ENCODE results near the gene TLX1. TPM values are rescaled to one million over a fixed set of nuclear protein-coding genes. Genes with fewer than 3 reads are reported as not detected.

TLX1 gene
- total RNA-seq, 1 donor from 2014 or later, result not detected

DNA sequence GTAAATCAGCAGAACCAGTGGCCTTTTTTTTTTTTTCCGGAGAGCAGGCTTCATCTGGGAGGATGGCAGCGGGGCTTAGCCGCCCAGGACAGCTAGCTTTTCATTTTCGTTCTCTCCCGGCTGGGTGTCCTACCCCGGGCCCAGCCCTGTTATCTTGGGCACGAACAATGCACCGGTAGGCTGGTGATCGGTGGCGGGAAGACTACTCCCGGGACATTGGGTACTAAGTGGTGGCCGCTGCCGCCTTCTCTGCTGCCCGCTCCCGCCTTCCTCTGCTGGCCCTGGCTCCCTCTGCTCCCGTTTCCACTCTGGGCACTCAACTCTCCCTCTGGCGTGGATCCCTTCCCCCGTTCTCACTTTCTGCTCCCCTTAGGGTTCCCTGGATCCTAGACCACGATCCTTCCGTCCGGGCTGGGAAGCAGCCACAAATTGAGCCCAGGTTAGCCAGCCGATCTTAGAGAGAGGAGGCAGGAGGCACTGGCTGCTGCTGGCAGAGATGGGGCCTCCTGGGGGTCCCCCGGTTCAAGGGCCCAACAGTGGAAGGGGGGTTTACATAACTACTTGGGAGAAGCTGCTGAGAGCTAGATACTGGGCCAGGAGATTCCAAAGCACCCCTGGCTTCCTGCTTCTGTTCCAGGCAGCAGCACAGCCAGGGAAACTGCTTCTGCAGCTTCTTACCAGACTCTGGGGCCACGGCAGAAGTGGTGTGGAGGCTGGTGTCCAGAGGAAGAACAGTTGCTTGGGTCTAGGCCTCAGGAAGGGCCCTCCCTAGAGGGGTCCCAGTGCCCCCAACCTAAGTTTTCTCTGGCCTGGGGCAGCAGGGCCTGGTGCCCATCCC, 1.8 kb downstream of the TLX1 start:
- no peak for TF ChIP-seq CTCF (IDR thresholded peaks at IDR 0.05; ENCODE audit: unreplicated experiment)
- Mint-ChIP-seq H3K4me1 (peaks cover 6% of the 10 kb centered on the region), H3K4me3 (no peak overlapping the region), H3K36me3 (no peaks in the 10 kb centered on the region), H3K27me3 (ENCODE audit: low read depth) (peaks cover 94% of the 10 kb centered on the region), H3K9me3 (no peaks in the 10 kb centered on the region), H3K27ac (no peak overlapping the region)
- no peak for DNase-seq (ENCODE audit: low spot score in 2 of 2, unreplicated experiment in 2 of 2)

GRCh38 chr10:101133489-101134298, 2.6 kb downstream of the TLX1 start:
- no peak overlapping the region for H3K27ac Mint-ChIP-seq
- no peak overlapping the region for H3K4me3 Mint-ChIP-seq
- no peaks in the 10 kb centered on the region for H3K36me3 Mint-ChIP-seq
- no peak for TF ChIP-seq CTCF (IDR thresholded peaks at IDR 0.05; ENCODE audit: unreplicated experiment)
- H3K4me1 Mint-ChIP-seq, result peaks cover 6% of the 10 kb centered on the region
- peaks cover 94% of the 10 kb centered on the region for H3K27me3 Mint-ChIP-seq (ENCODE audit: low read depth)
- H3K9me3 Mint-ChIP-seq, result no peaks in the 10 kb centered on the region
- DNase-seq (ENCODE audit: low spot score in 2 of 2, unreplicated experiment in 2 of 2), result no peak

GRCh38 chr10:101134299-101135127, 3.4 kb downstream of the TLX1 start:
- peaks cover 94% of the 10 kb centered on the region for H3K27me3 Mint-ChIP-seq (ENCODE audit: low read depth)
- DNase-seq (ENCODE audit: low spot score in 2 of 2, unreplicated experiment in 2 of 2), result no peak
- no peak overlapping the region for H3K4me3 Mint-ChIP-seq
- no peaks in the 10 kb centered on the region for H3K9me3 Mint-ChIP-seq
- no peaks in the 10 kb centered on the region for H3K36me3 Mint-ChIP-seq
- peaks cover 6% of the 10 kb centered on the region for H3K4me1 Mint-ChIP-seq
- no peak overlapping the region for H3K27ac Mint-ChIP-seq
- no peak for TF ChIP-seq CTCF (IDR thresholded peaks at IDR 0.05; ENCODE audit: unreplicated experiment)

DNA sequence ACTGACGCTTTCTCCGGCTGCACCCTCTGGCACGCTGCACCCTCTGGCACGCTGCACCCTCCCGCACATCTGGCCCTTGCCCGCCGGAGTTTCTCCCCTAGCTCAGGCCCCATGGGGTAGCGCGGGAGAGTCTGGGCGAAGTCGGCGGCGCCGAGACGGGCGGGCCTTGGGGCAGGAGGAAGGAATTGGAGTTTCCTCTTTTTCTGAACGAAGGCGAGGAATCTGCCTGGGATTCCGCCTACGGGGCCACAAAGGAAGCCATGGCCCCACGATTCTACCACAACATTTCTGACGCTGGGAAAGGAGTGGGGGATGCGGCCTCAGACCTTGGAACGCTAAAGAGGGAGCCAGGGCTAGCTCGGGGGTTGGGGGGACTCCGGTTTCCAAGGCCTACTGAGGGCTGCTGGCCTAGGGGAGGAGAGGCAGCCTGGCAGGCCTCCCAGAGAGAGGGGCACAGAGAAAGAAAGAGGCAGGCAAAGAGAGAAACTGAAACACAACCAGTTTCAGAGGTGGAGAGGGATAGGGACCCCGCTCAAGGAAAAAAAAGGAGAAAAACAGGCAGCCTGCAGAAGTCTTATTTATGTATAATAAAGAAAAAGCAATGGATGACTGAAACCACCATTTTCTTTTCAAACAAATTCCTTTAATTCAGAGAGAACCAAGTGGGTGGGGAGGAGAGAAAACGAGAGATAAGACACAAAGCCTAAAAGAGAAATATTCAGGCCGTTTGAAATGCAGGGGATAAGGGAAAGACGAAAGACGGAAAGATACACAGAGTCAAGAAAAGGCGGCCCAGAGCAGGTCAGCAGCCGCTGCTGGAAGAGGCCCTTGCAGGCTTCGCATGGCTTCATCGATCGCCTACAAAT, 4.3 kb downstream of the TLX1 start:
- Mint-ChIP-seq H3K9me3 (no peaks in the 10 kb centered on the region), H3K4me3 (no peak overlapping the region), H3K27me3 (ENCODE audit: low read depth) (peaks cover 94% of the 10 kb centered on the region), H3K27ac (no peak overlapping the region), H3K36me3 (no peaks in the 10 kb centered on the region), H3K4me1 (peaks cover 6% of the 10 kb centered on the region)
- no peak for DNase-seq (ENCODE audit: low spot score in 2 of 2, unreplicated experiment in 2 of 2)
- no peak for TF ChIP-seq CTCF (IDR thresholded peaks at IDR 0.05; ENCODE audit: unreplicated experiment)
